DMS79 treated with DMSO at 0.1 percent for 48 hours (cell line): ENCODE results near the gene DNAH9.

Experiments used
- DNase-seq: peaks from one replicate; lab custom pipeline; 2025; lab: John Stamatoyannopoulos, UW

Gene DNAH9

DNA sequence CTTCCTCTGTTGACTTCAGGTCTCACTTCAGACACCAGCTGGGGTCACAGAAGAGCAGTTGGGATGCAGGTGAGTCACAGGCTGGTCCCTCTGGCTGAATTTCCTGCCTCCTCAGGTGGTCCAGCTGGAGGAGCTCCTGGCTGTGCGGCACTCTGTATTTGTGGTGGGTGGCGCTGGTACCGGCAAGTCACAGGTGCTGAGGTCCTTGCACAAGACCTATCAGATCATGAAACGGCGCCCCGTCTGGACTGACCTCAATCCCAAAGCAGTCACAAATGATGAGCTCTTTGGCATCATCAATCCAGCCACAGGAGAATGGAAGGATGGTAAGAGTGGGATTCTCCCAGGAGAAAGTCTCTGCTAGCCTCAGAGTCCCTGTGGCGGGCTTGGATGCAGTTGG lies 149.2 kb downstream of the DNAH9 start:
- DNase-seq = no peak

DNA sequence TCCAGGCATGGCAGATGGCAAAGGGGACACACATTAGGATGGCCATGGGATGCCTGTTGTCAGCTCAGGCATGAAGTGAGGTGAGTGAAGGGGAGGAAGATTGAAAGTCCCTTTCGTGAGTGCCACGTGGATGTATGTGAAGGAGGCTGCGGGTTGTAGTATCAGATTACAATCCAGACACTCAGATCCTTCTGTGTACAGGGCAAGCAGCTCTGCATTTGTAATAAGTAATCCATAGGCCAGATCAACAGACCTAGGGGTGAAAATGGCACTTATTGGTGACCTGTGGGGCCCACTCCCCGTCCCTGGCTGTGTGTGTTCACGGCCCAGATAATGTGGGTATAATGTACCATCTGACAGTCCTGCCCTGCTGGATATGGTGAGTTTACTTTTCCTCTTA lies 159.5 kb downstream of the DNAH9 start:
- no peak for DNase-seq

DNA sequence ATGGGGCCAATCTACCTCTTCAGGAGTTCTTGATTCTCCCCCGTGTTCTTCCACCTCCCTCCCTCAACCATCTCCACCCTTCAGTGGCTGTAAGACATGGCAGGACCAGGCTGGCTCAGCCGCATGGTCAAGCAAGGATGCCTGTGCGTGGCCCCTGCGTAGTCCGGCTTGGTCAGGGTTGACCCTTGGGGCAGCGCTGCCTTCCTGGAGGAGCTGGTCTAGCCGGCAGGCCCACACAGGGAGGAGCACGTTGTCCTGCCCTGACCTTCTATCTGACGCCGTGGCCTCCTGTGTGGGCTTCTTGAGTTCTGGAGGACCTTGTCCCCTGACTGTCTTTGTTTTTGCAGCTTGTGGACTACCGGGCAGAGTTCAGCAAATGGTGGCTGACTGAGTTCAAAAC lies 169.8 kb downstream of the DNAH9 start:
- DNase-seq = no peak

DNA sequence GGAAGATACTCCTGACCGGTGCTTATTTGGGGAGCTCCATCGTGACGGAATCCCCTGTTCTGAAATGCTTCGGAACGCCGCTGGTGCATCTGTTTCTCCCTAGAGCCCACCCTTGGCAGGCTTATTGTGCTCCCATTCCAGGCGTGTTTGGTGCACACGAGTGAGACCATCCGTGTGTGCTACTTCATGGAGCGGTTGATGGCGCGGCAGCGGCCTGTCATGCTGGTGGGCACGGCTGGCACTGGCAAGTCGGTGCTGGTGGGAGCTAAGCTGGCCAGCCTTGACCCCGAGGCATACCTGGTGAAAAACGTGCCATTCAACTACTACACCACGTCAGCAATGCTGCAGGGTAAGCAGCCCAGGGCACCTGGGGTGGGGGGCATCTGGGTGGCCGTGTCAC lies 170.7 kb downstream of the DNAH9 start:
- DNase-seq = no peak

DNA sequence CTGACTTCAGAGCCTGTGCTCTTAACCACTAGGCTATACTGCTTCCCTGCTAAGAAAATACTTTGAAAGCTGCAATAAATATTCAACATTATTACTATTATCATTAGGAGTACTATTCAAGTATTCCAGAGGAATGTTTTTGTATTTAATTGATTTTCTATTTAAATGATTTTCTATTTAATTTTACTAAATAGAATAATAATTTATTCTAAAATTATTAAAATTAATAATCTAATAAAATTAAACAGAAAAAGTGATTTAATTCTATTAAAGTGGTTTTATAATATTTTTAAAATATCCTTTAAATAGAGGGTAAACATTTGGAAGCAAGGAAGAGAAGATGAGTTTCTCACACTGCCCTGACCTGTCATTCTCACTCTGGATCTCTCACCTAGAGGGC lies 173.8 kb downstream of the DNAH9 start:
- DNase-seq = no peak

DNA sequence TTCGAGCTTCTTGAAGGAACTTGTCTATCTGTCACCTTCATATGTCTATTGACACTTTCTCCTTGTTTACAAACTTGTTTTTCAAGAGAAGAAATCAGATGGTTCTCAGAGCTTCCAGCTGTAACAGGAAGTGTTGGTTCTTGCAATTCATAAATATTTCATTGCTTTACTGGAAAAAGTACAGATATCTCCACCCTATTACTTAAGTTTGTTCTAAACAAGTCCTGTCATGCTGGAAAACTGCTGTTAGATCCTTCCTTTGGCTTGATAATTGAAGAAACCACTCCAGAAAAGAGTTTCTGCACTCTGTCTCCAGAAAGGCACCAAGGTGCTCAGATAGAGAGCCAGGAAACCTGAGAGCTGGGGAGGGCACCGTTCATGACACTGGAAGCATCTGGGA lies 181.6 kb downstream of the DNAH9 start:
- DNase-seq = no peak

DNA sequence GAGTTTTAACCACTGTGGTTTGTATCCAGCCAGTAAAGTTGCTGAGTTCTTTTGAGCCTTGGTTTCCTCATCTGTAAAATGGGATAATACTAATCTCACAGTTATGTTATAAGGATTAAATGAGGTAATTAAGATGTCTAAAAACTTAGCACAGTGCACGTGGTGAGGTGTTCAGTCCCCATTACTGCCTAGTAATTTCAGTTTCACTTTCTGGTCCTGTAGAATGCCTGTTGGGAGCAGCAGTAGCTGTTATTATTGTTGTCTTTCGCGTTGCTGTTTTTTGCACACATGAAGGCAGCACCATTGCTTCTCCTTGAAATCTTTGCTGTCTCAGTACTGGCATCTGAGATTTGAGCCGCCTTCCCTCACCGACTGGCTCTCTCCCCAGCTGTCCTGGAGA lies 182.4 kb downstream of the DNAH9 start:
- no peak for DNase-seq

DNA sequence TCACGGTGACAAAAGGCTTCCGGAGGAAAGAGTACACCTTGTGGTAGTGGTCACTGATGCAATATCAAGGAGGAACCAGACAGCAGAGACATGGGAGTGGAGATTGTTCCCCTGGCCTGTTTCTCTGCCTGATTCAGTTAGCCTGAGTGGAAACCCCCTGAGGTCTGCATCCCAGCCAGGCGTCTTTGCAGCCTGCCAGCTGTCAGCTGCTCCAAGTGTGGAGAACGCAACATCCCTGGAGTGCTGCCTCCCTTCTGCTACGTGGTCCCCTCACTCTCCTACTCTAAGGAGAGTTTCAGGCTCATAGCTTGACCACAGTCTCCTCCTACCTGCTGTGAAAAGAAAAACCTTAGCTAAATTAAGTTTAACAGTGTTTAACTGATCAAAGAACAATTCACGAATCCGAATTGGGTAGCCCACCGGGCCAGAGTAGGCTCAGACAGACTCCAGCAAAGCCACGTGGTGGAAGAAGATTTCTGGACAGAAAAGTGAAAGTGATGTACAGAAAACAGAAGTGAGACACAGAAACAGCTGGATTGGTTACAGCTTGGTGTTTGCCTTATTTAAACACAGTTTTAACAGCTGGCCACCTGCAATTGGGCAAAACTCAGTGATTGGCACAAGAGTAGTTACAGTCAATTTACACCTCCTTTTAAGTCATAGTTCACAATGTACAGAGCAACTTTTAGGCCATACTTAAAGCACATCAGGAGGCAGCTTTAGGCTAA lies 188.6 kb downstream of the DNAH9 start:
- no peak for DNase-seq

DNA sequence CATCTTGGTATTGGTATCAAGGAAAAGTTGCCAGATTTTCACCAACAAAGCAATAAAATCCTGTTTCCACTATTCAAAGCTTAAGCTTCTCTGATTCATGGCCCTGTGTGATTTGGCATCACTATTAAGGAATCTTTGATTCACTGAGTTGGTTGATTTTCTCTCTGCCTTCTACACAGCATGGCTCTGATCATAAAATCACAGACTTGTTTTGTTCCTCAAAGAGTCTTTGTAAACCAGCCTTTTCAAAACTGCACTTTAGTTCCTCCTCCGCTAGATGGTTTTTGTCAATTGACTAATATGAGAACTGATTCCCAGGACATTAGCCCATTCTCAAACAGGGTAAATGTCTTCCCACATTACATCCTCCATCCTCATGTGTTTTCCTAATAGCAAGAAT lies 197.6 kb downstream of the DNAH9 start:
- DNase-seq = no peak

DNA sequence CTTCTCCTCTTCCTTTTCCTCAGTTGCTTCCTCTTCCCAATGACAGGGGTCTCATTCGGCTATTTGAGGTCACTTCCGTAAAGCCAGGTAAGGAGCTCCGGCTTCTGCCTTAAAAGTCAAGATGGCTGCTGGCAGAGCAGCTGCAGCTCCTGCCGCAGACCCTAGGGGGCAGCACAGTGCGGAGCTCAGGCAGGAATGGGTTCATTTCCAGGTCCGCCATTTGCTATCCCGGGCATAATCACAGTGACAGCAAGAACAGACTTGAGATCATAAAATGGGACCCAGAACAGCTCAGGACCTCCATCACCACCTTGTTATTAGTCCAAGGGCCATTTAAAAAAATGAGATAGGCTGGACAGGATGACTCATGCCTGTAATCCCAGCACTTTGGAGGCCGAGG lies 199.5 kb downstream of the DNAH9 start:
- DNase-seq = no peak

DNA sequence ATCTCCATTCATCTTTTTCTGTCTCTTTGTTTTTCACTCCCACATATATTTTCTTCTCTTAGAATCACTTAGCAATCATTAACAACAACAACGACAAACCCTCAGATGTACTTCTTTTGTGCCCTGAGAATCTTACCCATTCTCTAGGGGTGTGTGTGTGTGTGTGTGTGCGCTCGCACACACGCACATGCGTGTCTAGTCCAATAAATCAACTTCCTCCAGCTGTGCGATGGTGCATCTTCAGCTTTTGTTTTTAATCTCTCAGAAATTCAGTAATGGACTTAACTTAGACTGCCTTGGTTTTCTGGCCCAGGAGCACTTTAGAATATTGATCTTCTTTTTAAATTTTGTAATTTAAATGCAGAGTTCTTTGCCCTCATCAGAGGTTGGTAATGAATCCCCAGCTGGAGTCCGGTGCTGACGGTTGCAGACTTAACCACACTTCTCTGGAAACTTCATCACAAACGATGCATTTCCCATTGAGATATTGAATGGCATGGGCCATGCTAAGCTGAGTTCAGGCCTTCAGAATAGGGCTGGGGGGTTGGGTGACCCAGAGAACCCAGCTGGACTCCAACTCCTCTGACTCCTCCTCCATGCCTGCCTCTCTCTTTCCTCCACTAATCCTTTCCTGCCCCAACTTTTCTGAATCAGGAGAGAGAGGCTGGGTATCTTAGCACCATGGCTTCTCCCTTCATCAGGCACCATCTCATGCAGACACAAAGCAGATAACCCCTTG lies 205.1 kb downstream of the DNAH9 start:
- DNase-seq = no peak

DNA sequence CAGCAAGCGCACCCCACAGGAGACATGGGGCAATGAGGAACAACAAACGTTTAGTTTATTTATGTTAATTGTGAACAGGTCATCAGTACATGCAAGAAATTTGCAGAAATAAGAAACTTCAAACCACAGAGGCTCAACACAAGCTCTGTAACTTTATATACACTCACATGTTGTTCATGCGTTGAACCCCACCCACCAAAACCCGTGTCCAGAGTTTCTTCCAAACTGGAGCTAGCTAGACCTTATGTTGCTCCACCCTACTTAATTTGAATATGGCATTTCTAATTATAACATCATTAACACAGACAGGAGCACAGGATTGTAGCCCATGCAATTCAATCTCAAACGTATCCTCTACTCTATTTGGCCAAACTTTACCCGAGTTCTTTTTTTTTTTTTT lies 206.9 kb downstream of the DNAH9 start:
- no peak for DNase-seq

DNA sequence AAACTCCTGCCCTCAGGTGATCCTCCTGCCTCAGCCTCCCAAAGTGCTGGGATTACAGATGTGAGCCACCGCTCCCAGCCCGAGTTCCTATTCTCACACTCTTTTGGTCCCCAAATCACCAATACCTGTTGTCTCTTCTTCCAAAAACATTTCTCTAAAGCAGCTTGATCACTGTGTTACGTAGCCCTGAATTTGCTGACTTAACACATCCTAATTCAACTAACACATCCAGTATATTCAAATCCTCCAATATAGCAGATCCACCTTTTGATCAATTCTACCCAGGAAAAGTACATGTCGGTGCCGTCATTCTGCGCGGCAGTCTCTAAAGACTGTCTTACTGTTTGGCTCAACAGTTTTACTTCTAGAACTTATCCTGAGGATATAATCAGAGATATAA lies 207.7 kb downstream of the DNAH9 start:
- DNase-seq = no peak

DNA sequence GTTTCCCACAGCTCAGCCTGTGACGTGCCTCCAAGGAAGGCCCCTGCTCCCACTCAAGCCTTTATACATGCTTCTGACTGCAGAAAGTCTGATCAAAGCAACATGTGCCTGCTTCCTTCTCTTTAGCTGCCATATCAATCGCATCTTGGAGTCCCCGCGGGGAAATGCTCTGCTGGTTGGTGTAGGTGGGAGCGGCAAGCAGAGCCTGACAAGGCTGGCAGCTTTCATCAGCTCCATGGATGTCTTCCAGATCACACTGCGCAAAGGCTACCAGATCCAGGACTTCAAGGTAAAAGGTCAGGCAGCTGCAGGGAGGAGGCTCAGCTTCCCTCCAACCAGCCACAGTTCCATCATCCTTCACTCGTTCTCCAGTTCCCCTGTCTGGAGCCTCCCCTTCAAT lies 209.3 kb downstream of the DNAH9 start:
- no peak for DNase-seq

DNA sequence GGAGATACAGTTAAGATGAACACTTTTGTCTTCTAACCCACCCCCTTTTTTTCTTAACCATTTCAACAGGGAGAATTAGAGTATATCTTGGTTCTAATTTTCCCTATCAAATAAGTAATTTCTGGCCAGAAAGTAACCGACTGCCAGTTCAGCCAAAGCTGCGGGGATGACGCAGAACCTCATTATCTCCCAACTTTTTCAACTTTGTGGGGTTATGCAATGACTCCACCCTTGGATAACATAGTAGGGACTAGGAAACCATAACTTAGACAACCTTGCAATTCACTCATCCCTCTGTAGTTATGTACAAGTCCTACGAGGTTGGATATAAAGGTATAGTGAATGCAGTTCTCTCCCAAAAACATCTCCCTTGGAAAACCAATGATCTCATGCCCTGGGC lies 215.0 kb downstream of the DNAH9 start:
- DNase-seq = no peak

DNA sequence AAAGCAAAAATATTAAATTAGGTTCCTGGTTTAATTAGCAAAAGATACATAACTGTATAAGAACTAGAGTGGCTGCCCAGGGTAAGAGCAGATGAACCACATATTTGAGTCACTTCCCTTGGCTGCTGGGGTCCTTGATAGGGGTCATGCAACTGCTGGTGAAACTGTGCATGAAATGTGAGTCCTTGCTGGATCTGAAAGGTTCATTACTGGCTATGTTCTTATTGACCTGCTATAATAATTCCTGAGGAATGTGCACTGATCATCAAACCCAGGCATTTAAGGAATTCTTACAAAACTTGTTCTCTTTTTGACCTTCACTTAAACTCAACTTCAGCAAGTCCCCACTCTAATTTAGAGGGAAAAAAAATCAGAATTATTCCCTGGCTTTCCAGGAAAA lies 215.6 kb downstream of the DNAH9 start:
- no peak for DNase-seq

DNA sequence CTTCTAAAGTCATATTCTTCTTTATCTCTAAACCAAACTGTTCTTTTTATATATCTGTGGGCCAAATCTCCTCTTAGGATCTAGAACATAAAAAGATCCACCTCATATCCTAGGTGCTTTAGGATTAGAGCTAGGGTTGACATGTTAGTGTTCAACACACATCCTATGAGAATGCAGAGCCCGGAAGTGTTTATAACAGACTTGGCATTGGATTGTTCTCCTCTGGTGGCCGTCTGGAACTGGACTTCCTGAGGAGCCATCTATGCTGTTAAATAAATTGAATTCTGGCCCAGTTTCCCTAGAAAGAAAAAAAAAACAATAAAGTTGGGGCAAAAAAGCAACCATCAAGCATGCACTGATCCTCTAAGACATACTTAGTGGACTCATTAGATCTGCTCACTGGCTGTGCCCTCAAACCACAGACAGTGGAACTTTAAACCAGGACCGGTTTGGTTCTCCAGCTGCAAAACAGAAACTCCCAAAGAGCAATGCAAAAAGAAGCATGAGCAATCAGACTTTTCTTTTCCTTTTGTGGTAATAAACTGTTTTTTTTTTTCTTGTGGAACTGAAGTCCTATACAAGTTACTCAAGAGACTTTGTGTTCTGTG lies 216.5 kb downstream of the DNAH9 start:
- no peak for DNase-seq

DNA sequence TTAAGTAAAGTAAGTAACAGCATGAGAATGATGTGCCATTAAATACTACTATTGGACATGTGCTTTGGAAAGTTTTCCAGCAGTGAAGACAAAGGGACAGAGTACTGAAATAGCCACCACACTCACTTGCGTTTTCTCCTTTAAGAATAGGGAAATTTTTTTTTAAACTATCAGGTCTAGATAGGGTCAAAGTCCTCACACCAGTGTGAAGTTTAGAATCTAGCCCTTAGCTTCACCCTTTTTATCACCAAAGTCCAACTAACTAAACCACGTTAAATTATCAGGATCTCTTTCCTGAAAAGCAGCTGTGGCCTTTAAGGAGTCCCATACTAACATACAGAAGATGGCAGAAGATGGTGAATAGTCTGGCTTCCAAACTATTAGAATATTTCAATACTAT lies 218.1 kb downstream of the DNAH9 start:
- DNase-seq = no peak

DNA sequence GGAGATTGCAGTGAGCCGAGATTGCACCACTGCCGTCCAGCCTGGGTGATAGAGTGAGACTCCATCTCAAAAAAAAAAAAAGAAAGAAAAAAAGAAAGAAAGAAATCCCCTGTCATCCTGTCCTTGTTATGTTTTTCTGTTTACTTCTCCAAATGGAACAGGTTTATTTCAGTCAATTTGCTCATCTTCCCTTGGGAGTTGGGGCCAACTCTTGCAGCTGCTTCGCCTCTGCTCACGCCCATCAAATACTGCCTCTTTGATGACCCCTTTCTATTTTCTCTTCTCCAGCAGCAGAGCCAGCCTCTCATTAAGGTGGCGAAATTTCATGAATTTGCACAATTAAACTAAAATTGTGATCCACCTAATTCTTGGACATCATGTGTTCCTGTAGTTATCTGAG lies 225.6 kb downstream of the DNAH9 start:
- no peak for DNase-seq

DNA sequence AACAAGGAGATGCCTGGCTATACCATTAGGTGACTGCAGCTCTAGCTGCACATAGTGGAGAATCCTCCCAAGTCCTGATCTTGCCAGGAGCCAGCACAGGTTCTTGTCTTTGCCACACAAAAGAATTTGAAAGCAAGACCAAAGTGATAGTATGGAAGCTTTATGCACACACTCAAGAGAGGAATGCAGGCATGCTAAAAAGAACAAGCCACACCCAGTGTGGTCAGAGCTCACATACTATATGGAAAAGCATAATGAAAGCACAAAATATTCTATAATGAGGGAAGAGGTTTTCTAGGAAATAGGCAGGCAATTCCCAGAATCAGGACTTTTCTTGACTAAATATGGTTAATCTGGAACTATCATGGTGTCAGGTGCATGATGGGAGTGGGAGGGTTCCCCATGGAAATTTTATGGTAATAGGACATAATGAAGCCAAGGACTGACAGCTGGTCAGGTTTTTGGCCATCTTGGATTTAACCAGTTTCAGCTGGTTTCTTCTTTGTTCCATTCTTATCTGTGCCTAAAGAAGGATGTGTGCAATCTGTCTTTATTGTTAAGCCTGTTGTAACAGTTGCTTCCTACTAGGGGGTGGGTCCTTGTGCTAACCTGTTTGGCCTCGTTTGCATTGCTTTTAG lies 227.4 kb downstream of the DNAH9 start:
- no peak for DNase-seq

DNA sequence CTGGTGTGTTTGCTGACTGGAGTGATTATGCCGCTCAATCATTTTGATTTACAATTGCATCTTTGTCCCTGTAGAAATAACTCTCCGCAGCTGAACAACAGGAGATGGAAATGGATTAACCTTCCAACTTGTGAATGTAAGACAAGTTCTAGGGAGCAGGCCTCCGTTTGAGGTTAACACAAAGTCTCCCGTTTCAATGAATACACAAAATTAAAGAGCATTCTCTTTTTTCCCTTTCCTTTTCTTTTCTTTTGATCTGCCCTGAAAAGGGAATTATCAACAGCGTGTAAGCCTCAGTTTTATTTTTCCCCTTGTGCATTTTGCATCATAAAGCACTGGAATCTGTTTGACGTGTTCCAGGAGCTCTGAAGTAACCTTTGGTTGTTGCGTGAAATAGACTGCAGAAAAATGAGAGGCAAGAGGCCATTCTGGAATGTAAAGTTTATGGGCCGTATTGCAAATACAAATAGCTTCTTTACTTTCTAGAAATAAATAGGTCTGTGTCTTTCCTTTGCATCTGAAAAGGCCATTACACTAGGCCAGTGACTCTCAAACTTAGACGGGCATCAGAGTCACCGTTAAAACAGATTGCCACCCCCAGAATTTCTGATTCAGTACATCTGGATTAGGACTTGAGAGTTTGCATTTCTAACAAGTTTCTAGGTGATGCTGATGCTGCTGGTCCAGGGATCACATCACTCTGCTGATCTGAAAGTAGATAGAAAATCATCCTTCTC lies 234.3 kb downstream of the DNAH9 start:
- DNase-seq = no peak

DNA sequence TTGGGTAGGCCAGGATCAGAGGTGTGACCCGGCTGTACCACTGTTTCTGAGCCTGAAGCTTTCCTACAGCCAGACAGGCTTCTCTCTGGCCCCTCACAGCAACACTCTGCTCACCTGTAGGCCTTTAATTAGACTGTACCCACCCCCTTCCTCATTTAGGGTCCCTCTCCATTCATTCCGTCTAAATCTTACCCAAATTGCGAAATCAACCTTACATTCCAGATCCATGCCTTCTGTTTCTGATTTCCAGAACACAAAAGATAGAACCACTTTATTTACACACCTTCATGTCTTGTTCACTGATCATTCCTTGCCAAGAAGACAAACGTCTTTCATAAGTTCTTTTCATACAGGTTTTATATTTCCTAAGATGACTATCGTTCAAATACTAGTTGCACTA lies 238.2 kb downstream of the DNAH9 start:
- DNase-seq = no peak
